ENCODE results near the gene TET3. TPM values are rescaled to one million over a fixed set of nuclear protein-coding genes. Genes with fewer than 3 reads are reported as not detected.

TET3 gene
- polyA plus RNA-seq, 1 experiment = 2.1 TPM

GRCh38 chr2:73946666-73947065, 38.0 kb upstream of the TET3 start:
- TF ChIP-seq, protein P1, sequence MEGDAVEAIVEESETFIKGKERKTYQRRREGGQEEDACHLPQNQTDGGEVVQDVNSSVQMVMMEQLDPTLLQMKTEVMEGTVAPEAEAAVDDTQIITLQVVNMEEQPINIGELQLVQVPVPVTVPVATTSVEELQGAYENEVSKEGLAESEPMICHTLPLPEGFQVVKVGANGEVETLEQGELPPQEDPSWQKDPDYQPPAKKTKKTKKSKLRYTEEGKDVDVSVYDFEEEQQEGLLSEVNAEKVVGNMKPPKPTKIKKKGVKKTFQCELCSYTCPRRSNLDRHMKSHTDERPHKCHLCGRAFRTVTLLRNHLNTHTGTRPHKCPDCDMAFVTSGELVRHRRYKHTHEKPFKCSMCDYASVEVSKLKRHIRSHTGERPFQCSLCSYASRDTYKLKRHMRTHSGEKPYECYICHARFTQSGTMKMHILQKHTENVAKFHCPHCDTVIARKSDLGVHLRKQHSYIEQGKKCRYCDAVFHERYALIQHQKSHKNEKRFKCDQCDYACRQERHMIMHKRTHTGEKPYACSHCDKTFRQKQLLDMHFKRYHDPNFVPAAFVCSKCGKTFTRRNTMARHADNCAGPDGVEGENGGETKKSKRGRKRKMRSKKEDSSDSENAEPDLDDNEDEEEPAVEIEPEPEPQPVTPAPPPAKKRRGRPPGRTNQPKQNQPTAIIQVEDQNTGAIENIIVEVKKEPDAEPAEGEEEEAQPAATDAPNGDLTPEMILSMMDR (IDR thresholded peaks at IDR 0.05; ENCODE audit: insufficient read depth, low read depth, low read length) = no peak
- CTCF ChIA-PET = interaction anchor here (1.2 kb wide), 1 partner anchor 12 kb away, joined by 4 read pairs; no protein-coding TSS in a partner anchor
- POLR2A ChIA-PET = no interaction called here
- no peaks in the 10 kb centered on the region for H3K27me3 ChIP-seq (ENCODE audit: control insufficient read depth, insufficient read depth, low read length)
- no peak overlapping the region for H3K4me3 ChIP-seq (ENCODE audit: low read depth, low read length)
- H3K36me3 ChIP-seq (ENCODE audit: control insufficient read depth, insufficient read depth, low read length) = peaks cover 21% of the 10 kb centered on the region
- no peak for DNase-seq (ENCODE audit: low read depth)

DNA sequence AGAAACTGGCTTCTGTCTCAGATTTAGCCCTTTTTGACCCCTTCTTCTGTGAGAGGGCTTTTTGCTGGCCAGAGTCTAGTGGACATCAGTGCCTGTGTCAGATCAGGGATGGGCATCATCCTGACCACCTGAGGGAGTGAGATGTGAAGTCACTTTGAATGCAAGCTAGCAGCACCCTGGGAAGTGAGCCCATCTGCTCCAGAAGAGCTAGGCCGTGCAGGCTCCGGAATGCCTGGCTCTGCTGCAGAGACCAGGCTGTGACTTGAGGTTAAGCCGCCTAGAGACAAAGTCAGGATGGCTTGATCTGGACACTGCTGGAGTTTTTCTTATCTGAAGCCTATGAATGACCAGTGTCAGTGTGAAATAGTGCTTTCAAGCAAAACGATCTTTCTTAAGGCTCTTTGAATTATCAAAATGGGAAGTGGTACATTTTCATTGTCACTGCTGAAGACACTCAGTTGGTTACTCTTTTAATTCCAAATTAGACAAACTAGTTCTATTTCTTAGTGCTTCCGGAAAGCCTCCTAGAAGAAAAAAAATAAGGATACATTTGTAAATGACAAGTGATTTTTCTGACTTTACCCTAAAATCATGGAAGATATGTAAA, 37.2 kb upstream of the TET3 start:
- no peak overlapping the region for H3K4me3 ChIP-seq (ENCODE audit: low read depth, low read length)
- ChIA-PET CTCF (no interaction called here), POLR2A (no interaction called here)
- TF ChIP-seq, protein P1 (IDR thresholded peaks at IDR 0.05; ENCODE audit: insufficient read depth, low read depth, low read length) = no peak
- peaks cover 25% of the 10 kb centered on the region for H3K36me3 ChIP-seq (ENCODE audit: control insufficient read depth, insufficient read depth, low read length)
- no peaks in the 10 kb centered on the region for H3K27me3 ChIP-seq (ENCODE audit: control insufficient read depth, insufficient read depth, low read length)
- no peak for DNase-seq (ENCODE audit: low read depth)

DNA sequence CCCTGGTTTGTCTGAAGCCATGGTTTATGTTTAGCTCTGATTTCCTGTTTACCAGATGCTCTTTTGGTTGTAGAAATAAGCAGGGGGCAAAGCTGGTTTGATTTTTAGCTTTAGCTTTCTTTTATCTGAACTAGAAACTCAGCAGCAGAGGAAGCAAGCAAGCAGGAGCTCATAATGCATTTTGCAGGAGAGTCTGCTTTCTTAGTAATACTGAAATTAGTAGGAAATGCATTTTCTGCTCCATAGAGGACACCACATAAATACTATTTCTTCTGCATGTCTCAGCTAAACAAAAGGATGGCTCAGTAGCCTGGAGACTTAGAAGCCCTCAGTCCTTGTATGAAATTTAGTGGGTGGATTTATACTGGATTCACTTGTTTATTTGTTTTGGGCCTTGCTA, 34.9 kb upstream of the TET3 start:
- peaks cover 28% of the 10 kb centered on the region for H3K36me3 ChIP-seq (ENCODE audit: control insufficient read depth, insufficient read depth, low read length)

GRCh38 chr2:73952499-73953446, 31.9 kb upstream of the TET3 start:
- no peak for DNase-seq (ENCODE audit: low read depth)
- Histone ChIP-seq H3K27me3 (ENCODE audit: control insufficient read depth, insufficient read depth, low read length) (no peaks in the 10 kb centered on the region), H3K4me3 (ENCODE audit: low read depth, low read length) (no peak overlapping the region), H3K36me3 (ENCODE audit: control insufficient read depth, insufficient read depth, low read length) (peaks cover 30% of the 10 kb centered on the region)
- ChIA-PET CTCF (no interaction called here), POLR2A (no interaction called here)
- TF ChIP-seq, protein P1 (IDR thresholded peaks at IDR 0.05; ENCODE audit: insufficient read depth, low read depth, low read length) = no peak

More for the DNA sequence above, 34.9 kb upstream of the TET3 start:
- no peak overlapping the region for H3K4me3 ChIP-seq (ENCODE audit: low read depth, low read length)
- TF ChIP-seq, protein P1 (IDR thresholded peaks at IDR 0.05; ENCODE audit: insufficient read depth, low read depth, low read length) = no peak
- ChIA-PET CTCF (interaction anchor here (1.2 to 1.4 kb wide), 2 partner anchors 10 to 38 kb away, joined by 4 read pairs; no protein-coding TSS in a partner anchor), POLR2A (no interaction called here)
- no peak for DNase-seq (ENCODE audit: low read depth)
- H3K27me3 ChIP-seq (ENCODE audit: control insufficient read depth, insufficient read depth, low read length) = no peaks in the 10 kb centered on the region

DNA sequence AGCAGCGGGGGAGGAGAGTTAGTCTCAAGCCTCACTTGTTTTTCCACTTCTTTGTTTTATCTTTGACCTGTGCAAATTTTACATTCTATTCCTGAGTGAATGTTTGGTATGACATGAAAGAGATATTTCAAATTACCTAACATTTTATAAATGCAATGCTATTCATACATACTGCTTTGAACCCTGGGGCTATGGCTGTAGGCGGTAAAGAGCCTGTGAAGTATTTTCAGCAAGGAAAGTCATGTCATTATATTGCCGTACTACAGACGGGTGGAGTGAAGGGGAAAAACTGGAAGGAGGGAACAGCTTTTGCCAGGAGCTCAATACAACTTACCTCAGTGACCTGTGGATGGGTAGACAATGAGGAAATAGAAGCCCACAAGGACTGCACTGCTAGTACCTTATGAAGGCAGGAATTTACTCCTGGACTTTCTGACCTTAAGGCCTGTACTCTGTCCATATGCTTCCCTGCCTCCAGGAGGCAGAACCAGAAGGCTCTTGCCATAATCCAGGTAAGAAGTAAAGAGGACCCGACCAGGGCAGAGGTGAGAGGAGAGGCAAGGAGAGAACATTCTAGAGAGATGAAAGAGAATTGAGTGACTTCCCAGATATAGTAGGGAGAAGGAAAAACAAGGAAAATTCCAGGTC, 28.4 kb upstream of the TET3 start:
- TF ChIP-seq, protein P1 (IDR thresholded peaks at IDR 0.05; ENCODE audit: insufficient read depth, low read depth, low read length) = no peak
- no peaks in the 10 kb centered on the region for H3K27me3 ChIP-seq (ENCODE audit: control insufficient read depth, insufficient read depth, low read length)
- DNase-seq (ENCODE audit: low read depth) = no peak
- peaks cover 18% of the 10 kb centered on the region for H3K36me3 ChIP-seq (ENCODE audit: control insufficient read depth, insufficient read depth, low read length)
- ChIA-PET POLR2A (no interaction called here), CTCF (no interaction called here)
- no peak overlapping the region for H3K4me3 ChIP-seq (ENCODE audit: low read depth, low read length)

Data from BJ (cell line).